ENCODE measurements around the gene TPK1.

Gene TPK1

GRCh38 chr7:144830024-144830785, 5.6 kb downstream of the TPK1 start:
- TF ChIP-seq CTCF (IDR thresholded peaks at IDR 0.05; ENCODE audit: extremely low read depth, insufficient read depth, missing control alignments) = no peak
- in situ Hi-C loops (cut with MboI; ENCODE audit: low pct_unique_long_range_greater_than_20kb, low sequenced_read_pairs, unreplicated experiment) = no loop called here
- DNase-seq (ENCODE audit: low spot score) = no peak

- in situ Hi-C loops (cut with MboI; ENCODE audit: low pct_unique_long_range_greater_than_20kb, low sequenced_read_pairs, unreplicated experiment) = no loop called here
- no peak for DNase-seq (ENCODE audit: low spot score)
- no peak for TF ChIP-seq CTCF (IDR thresholded peaks at IDR 0.05; ENCODE audit: extremely low read depth, insufficient read depth, missing control alignments)
Measured at GRCh38 chr7:144827621-144828020, 8.2 kb downstream of the TPK1 start.

GRCh38 chr7:144826208-144826607, 9.6 kb downstream of the TPK1 start:
- DNase-seq (ENCODE audit: low spot score) = no peak
- no peak for TF ChIP-seq CTCF (IDR thresholded peaks at IDR 0.05; ENCODE audit: extremely low read depth, insufficient read depth, missing control alignments)
- in situ Hi-C loops (cut with MboI; ENCODE audit: low pct_unique_long_range_greater_than_20kb, low sequenced_read_pairs, unreplicated experiment) = no loop called here

GRCh38 chr7:144824360-144824759, 11.5 kb downstream of the TPK1 start:
- DNase-seq (ENCODE audit: low spot score) = no peak
- in situ Hi-C loops (cut with MboI; ENCODE audit: low pct_unique_long_range_greater_than_20kb, low sequenced_read_pairs, unreplicated experiment) = no loop called here
- no peak for TF ChIP-seq CTCF (IDR thresholded peaks at IDR 0.05; ENCODE audit: extremely low read depth, insufficient read depth, missing control alignments)

- DNase-seq (ENCODE audit: low spot score) = no peak
- TF ChIP-seq CTCF (IDR thresholded peaks at IDR 0.05; ENCODE audit: extremely low read depth, insufficient read depth, missing control alignments) = no peak
- in situ Hi-C loops (cut with MboI; ENCODE audit: low pct_unique_long_range_greater_than_20kb, low sequenced_read_pairs, unreplicated experiment) = no loop called here
Measured at GRCh38 chr7:144822223-144822622, 13.6 kb downstream of the TPK1 start.

- TF ChIP-seq CTCF (IDR thresholded peaks at IDR 0.05; ENCODE audit: extremely low read depth, insufficient read depth, missing control alignments) = no peak
- in situ Hi-C loops (cut with MboI; ENCODE audit: low pct_unique_long_range_greater_than_20kb, low sequenced_read_pairs, unreplicated experiment) = no loop called here
- DNase-seq (ENCODE audit: low spot score) = peak; percentile 19
Measured at GRCh38 chr7:144821067-144821466, 14.8 kb downstream of the TPK1 start.
